GM06990 (cell line): ENCODE data around the gene ADAMTS2.

Source experiments
- DNase-seq: peaks from one replicate; pipeline ENCODE4 v3.0.0-alpha.2; 2011; ENCODE audit not compliant: insufficient read length; ENCODE audit errors: extremely low read depth
- H3K27me3 ChIP-seq: replicated peaks from 2 replicates; pipeline ENCODE4 v1.6.0; 2011; ENCODE audit warnings: low read length; ENCODE audit not compliant: control insufficient read depth, insufficient read depth
- H3K36me3 ChIP-seq: 2 replicates; pipeline ENCODE4 v1.5.1; 2011; ENCODE audit warnings: low read length; ENCODE audit not compliant: control insufficient read depth, insufficient read depth
- H3K4me3 ChIP-seq: replicated peaks from 2 replicates; pipeline ENCODE4 v1.5.1; 2011; ENCODE audit warnings: low read depth, mild to moderate bottlenecking, control low read depth, low read length
- CTCF ChIP-seq: IDR thresholded peaks from 2 replicates; pipeline ENCODE4 v1.5.1; 2011; ENCODE audit warnings: low read length, control low read depth, mild to moderate bottlenecking, inconsistent platforms; ENCODE audit not compliant: insufficient read depth, poor library complexity, severe bottlenecking

ADAMTS2 gene

GRCh38 chr5:179131886-179132585, 213.2 kb downstream of the ADAMTS2 start:
- Histone ChIP-seq H3K27me3 (no peaks in the 10 kb centered on the region), H3K4me3 (no peak overlapping the region), H3K36me3 (no peaks in the 10 kb centered on the region)
- TF ChIP-seq CTCF, result no peak
- DNase-seq, result no peak

- Histone ChIP-seq H3K27me3 (no peaks in the 10 kb centered on the region), H3K36me3 (no peaks in the 10 kb centered on the region), H3K4me3 (no peak overlapping the region)
- DNase-seq, result no peak
- no peak for TF ChIP-seq CTCF
These were observed 213.9 kb downstream of the ADAMTS2 start for GRCh38 chr5:179131321-179131835.

GRCh38 chr5:179130101-179130681, 215.1 kb downstream of the ADAMTS2 start:
- Histone ChIP-seq H3K27me3 (no peaks in the 10 kb centered on the region), H3K36me3 (no peaks in the 10 kb centered on the region), H3K4me3 (no peak overlapping the region)
- no peak for DNase-seq
- TF ChIP-seq CTCF, result no peak

GRCh38 chr5:179129607-179130071, 215.6 kb downstream of the ADAMTS2 start:
- TF ChIP-seq CTCF, result no peak
- DNase-seq, result no peak
- H3K27me3 ChIP-seq, result no peaks in the 10 kb centered on the region
- no peaks in the 10 kb centered on the region for H3K36me3 ChIP-seq
- no peak overlapping the region for H3K4me3 ChIP-seq

- DNase-seq, result no peak
- H3K4me3 ChIP-seq, result no peak overlapping the region
- no peak for TF ChIP-seq CTCF
- H3K27me3 ChIP-seq, result no peaks in the 10 kb centered on the region
- no peaks in the 10 kb centered on the region for H3K36me3 ChIP-seq
These were observed 216.3 kb downstream of the ADAMTS2 start for GRCh38 chr5:179128976-179129375.
